Measurements from ENCODE around the gene C6orf132. TPM values are rescaled to one million over a fixed set of nuclear protein-coding genes. Genes with fewer than 3 reads are reported as not detected.

Gene C6orf132
- total RNA-seq, 1 experiment from 2014 or later = 31.9 TPM

DNA sequence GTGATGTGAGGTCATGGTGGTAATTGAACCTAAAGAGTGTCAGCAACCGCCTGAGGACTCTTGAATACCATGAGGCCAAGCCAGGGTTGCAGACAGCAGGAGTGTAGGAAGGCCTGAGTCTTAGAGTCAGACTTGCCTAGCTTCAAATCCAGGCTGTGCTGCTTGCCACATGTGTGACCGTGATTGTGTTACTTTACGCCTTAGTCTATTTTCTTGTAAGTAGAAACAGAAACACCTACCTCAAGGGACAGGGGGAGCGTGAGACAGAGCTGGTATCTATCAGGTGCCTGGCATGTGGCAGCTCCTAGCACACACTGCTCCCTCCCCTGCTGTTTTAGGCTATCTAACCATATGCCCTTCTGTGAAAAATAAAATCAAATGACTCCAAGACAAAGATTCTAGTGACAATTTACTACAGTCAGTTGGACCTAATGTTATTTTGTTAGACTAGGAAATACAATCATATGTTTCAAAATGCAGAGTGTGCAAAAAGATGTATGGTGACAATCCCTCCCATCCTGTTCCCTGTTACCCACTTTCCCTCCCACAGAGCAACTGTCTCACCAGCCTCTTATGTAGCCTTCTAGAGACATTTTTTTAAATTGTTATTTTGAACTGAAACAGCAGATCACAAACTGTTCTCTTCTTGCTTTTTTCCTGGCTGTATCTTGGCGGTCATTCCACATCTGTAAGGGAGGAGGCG lies 70.4 kb downstream of the C6orf132 start:
- CTCF ChIA-PET = interaction anchor here (2.4 kb wide), 1 partner anchor 98 kb away, joined by 14 read pairs; no protein-coding TSS in a partner anchor
- Mint-ChIP-seq H3K4me1 (ENCODE audit: insufficient read depth, unreplicated experiment) (no peaks in the 10 kb centered on the region), H3K4me3 (ENCODE audit: unreplicated experiment) (no peak overlapping the region), H3K27ac (ENCODE audit: low read depth, unreplicated experiment) (no peak overlapping the region), H3K36me3 (ENCODE audit: insufficient read depth, unreplicated experiment) (peaks cover 27% of the 10 kb centered on the region), H3K27me3 (ENCODE audit: insufficient read depth, unreplicated experiment) (no peaks in the 10 kb centered on the region), H3K9me3 (ENCODE audit: unreplicated experiment) (no peaks in the 10 kb centered on the region)
- BruUV-seq (replicated peaks) = no TSS peak
- POLR2A ChIA-PET = no interaction called here
- TF ChIP-seq, protein P1, sequence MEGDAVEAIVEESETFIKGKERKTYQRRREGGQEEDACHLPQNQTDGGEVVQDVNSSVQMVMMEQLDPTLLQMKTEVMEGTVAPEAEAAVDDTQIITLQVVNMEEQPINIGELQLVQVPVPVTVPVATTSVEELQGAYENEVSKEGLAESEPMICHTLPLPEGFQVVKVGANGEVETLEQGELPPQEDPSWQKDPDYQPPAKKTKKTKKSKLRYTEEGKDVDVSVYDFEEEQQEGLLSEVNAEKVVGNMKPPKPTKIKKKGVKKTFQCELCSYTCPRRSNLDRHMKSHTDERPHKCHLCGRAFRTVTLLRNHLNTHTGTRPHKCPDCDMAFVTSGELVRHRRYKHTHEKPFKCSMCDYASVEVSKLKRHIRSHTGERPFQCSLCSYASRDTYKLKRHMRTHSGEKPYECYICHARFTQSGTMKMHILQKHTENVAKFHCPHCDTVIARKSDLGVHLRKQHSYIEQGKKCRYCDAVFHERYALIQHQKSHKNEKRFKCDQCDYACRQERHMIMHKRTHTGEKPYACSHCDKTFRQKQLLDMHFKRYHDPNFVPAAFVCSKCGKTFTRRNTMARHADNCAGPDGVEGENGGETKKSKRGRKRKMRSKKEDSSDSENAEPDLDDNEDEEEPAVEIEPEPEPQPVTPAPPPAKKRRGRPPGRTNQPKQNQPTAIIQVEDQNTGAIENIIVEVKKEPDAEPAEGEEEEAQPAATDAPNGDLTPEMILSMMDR (IDR thresholded peaks at IDR 0.05; ENCODE audit: unreplicated experiment) = no peak
- intact Hi-C loops (cut with micrococcal nuclease) = no loop called here
- no peak for DNase-seq (ENCODE audit: unreplicated experiment)

DNA sequence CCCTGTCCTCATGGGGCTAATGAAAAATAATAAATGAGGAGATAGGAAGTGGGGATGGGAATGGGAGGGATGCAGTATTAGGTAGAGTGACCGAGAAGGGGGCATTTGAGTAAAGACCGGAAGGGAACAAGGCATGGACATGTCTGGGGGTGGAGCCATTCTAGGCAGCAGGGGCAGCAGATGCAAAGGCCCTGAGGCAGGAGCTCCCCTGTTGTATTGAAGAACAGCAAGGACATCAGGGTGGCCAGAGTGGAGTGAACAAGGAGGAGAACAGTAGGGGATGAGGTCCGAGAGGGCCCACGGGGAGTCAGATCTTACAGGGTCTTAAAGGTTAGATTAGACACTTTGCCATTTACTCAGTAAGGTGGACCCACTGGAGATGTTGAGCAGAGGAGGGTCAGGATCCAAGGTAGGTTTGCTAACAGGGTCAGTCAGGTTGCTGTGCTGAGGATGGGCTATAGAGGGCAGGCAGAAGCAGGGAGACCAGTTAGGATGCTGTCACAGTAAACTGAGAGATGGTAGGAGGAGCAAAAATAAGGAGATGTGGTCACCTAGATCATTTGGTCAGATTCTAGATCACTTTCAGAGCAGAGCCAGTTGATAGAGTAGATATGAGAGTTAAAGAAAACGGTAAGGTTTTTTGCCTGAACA lies 73.4 kb downstream of the C6orf132 start:
- no TSS peak for BruUV-seq (replicated peaks)
- H3K36me3 Mint-ChIP-seq (ENCODE audit: insufficient read depth, unreplicated experiment) = peaks cover 16% of the 10 kb centered on the region
- H3K4me3 Mint-ChIP-seq (ENCODE audit: unreplicated experiment) = no peak overlapping the region
- no peaks in the 10 kb centered on the region for H3K9me3 Mint-ChIP-seq (ENCODE audit: unreplicated experiment)
- TF ChIP-seq, protein P1 (IDR thresholded peaks at IDR 0.05; ENCODE audit: unreplicated experiment) = no peak
- ChIA-PET POLR2A (interaction anchor here (1.1 kb wide), 1 partner anchor 18 kb away, joined by 3 read pairs; the partner anchor contains the start of gene TAF8), CTCF (interaction anchor here (0.6 to 0.9 kb wide), 3 partner anchors 42 to 186 kb away, joined by 3 to 5 read pairs (median 4); no protein-coding TSS in a partner anchor)
- no peaks in the 10 kb centered on the region for H3K4me1 Mint-ChIP-seq (ENCODE audit: insufficient read depth, unreplicated experiment)
- H3K27me3 Mint-ChIP-seq (ENCODE audit: insufficient read depth, unreplicated experiment) = no peaks in the 10 kb centered on the region
- H3K27ac Mint-ChIP-seq (ENCODE audit: low read depth, unreplicated experiment) = no peak overlapping the region
- intact Hi-C loops (cut with micrococcal nuclease) = no loop called here
- DNase-seq (ENCODE audit: unreplicated experiment) = no peak

DNA sequence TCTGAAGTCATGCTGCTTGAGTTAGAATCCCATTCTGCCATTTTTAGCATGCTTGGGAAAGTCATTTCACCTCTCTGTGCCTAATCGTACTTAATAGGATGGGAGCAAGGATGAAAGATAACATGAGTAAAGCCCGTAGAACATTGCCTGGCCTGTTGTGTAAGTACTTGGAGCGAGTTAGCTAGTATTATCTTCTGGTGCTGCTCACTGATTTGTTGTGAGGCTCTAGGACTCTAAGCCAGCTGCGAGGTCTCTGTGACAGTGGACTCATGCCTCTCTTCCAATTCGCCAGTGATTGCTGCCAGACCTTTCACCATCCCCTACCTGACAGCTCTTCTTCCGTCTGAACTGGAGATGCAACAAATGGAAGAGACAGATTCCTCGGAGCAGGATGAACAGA lies 74.2 kb downstream of the C6orf132 start:
- DNase-seq (ENCODE audit: unreplicated experiment) = no peak
- H3K27me3 Mint-ChIP-seq (ENCODE audit: insufficient read depth, unreplicated experiment) = no peaks in the 10 kb centered on the region
- peaks cover 23% of the 10 kb centered on the region for H3K36me3 Mint-ChIP-seq (ENCODE audit: insufficient read depth, unreplicated experiment)
- intact Hi-C loops (cut with micrococcal nuclease) = no loop called here
- no peaks in the 10 kb centered on the region for H3K4me1 Mint-ChIP-seq (ENCODE audit: insufficient read depth, unreplicated experiment)
- no peak overlapping the region for H3K27ac Mint-ChIP-seq (ENCODE audit: low read depth, unreplicated experiment)
- ChIA-PET POLR2A (interaction anchor here (1.2 to 1.6 kb wide), 2 partner anchors 69 to 146 kb away, joined by 3 read pairs; no protein-coding TSS in a partner anchor), CTCF (interaction anchor here (0.6 to 1.7 kb wide), 3 partner anchors 24 to 146 kb away, joined by 3 to 4 read pairs (median 4); no protein-coding TSS in a partner anchor)
- no TSS peak for BruUV-seq (replicated peaks)
- TF ChIP-seq, protein P1 (IDR thresholded peaks at IDR 0.05; ENCODE audit: unreplicated experiment) = no peak
- H3K9me3 Mint-ChIP-seq (ENCODE audit: unreplicated experiment) = no peaks in the 10 kb centered on the region
- no peak overlapping the region for H3K4me3 Mint-ChIP-seq (ENCODE audit: unreplicated experiment)

DNA sequence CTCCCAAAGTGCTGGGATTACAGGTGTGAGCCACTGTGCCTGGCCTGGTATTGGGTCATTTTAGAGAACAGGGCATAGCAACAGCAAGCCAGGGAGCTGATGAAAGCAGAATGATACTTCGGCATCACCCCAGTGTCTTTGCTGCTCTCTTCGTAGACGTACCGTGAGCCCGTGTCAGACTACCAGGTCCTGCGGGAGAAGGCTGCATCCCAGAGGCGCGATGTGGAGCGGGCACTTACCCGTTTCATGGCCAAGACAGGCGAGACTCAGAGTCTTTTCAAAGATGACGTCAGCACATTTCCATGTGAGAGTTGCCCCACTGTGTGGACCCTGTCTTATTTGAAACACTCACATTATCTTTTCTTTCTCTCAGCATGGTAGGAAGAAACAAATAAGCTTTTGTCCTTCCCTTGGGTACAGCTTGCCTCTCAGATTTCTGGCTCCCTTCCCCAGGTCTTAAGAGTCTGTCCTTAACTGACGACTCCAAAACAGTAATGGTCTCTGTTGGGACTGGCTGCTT lies 76.2 kb downstream of the C6orf132 start:
- intact Hi-C loops (cut with micrococcal nuclease) = no loop called here
- no TSS peak for BruUV-seq (replicated peaks)
- Mint-ChIP-seq H3K27me3 (ENCODE audit: insufficient read depth, unreplicated experiment) (no peaks in the 10 kb centered on the region), H3K27ac (ENCODE audit: low read depth, unreplicated experiment) (no peak overlapping the region), H3K9me3 (ENCODE audit: unreplicated experiment) (no peaks in the 10 kb centered on the region), H3K4me3 (ENCODE audit: unreplicated experiment) (no peak overlapping the region), H3K36me3 (ENCODE audit: insufficient read depth, unreplicated experiment) (peaks cover 39% of the 10 kb centered on the region), H3K4me1 (ENCODE audit: insufficient read depth, unreplicated experiment) (no peaks in the 10 kb centered on the region)
- ChIA-PET POLR2A (interaction anchor here (1.1 to 1.6 kb wide), 4 partner anchors 15 to 151 kb away, joined by 3 to 7 read pairs (median 4); partner anchors contain the start of gene TAF8), CTCF (interaction anchor here (0.5 to 0.9 kb wide), 4 partner anchors 76 to 482 kb away, joined by 3 to 4 read pairs (median 3); partner anchors contain the start of gene MED20)
- TF ChIP-seq, protein P1 (IDR thresholded peaks at IDR 0.05; ENCODE audit: unreplicated experiment) = no peak
- no peak for DNase-seq (ENCODE audit: unreplicated experiment)

All from MCF 10A (cell line).